HG03045 (cell line): ENCODE data around the gene PRDM5.

Source experiments
- ATAC-seq: cut with Tn5 transposase; IDR thresholded peaks from one replicate; pipeline ENCODE4 v1.9.1; 2021; ENCODE audit warnings: mild to moderate bottlenecking, moderate library complexity; ENCODE audit not compliant: unreplicated experiment

PRDM5 gene

DNA sequence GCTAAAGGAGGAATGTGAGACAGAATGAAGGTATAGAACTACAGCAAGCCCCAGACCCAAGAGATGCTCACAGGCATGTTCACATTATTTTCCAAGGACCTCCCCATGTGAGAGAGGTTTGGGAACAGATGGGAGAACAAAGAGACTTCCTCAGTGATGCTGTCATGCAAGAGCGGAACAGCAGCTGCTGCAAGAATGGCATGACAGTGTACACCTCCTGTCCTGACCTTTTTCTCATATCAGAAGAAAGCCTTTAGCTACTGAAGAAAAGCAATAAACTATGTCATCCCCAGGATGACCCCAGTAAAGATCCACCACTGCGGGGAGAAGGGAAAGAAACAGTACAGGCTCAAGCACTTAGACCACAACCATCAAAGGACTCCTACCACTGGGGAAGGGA lies 7.2 kb downstream of the PRDM5 start:
- ATAC-seq = no peak

DNA sequence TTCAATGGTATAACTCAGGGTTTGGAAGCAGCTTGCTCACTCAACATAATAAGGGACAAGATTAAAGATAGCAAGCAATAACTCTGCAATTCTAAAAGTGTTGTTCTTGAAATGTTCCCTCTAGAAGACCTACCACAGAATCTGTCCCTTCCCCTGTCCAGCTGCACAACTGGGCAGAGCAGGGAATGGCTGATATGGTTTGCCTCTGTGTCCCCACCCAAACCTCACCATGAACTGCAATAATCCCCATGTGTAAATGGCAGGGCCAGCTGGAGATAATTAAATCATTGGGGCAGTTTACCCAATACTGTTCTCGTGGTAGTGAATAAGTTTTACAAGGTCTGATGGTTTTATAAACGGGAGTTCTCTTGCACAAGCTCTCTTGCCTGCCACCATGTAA lies 19.1 kb downstream of the PRDM5 start:
- no peak for ATAC-seq

DNA sequence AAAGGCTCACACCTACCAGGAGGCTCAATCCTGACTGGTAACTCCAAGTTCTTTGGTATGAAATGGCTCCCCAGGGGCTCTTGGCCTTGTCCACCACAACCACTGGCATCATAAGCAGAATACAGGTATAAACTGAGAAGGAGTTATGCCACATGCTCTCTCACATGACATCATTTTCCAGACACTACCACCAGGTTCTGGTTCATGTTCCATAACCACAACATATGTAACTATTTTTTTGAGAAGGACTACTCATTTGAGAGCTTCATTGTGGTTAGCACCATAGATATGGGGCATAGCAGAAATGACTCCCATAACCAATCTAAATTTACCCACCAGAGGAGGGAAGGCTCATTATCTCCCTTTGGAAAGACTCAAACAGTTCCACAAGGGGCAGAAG lies 19.6 kb downstream of the PRDM5 start:
- no peak for ATAC-seq

DNA sequence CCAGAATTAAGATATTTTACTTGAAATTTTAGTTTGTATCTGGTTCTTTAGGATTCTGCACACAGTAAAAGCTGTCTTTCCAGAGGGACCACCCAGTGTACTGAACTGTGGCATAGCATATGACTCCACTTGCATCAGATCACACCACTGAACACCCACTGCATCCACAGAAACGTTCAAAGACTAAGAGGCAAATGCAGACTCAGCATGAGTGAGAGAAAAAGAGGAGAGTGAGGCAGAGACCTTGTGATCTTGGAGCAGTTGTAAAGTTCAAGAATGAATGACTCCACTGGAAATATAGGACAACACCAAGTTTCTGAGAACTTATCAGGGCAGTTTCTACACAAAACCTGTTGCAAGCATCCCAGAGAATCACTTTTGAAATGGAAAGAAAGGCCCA lies 20.8 kb downstream of the PRDM5 start:
- no peak for ATAC-seq

DNA sequence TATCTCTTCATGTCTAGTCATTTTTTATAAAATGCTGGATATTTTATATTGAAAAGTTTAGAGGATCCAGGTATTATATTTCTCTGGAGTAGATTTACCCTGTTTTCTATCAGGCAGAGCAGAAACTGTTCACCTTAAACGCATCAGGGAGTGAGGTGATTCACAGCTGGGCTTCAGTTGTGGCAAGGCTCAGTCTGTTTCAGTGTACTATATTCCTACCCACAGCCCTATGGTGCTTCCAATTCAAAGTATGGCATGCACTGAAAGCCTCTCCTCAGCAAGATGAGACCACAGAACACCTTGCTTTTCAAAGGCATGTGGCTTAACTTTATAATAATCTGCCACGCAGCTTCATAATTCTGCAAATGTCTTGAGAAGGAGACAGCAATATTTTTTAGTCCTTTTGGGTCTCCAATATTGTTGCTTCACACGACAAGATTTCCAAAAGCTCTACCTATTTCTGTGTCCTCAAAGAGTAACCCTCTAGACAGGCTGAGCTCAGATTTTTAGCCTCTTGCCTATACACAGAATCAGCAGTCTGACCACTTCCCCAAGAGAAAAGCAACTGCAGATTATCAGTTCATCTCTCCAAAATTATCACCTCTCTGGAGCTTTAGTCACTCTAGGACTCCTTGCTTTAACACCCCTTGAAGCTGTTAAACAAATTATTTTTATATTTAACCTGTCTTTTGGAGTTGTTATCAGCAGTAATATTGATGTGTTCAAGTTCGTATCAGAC lies 24.4 kb downstream of the PRDM5 start:
- no peak for ATAC-seq

DNA sequence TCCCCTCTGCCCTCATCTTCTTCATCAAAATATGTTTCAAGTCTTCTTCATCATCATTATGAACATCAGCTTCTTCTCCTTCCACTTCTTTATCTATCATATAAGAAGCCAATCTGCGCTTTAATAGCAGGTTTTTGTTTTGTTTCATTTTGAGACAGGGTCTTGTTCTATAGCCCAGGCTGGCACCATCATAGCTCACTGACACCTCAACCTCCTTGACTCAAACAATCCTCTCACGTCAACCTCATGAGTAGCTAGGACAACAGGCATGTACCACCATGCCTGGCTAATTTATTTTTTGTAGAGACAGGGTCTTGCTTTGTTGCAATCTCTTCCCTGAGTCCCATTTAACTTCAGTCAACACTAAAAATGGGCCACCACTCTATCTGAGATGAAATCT lies 27.0 kb downstream of the PRDM5 start:
- ATAC-seq = no peak

GRCh38 chr4:120893314-120893713 lies 29.2 kb downstream of the PRDM5 start:
- ATAC-seq = no peak

- no peak for ATAC-seq
These were observed 36.3 kb downstream of the PRDM5 start for GRCh38 chr4:120886191-120886590.

DNA sequence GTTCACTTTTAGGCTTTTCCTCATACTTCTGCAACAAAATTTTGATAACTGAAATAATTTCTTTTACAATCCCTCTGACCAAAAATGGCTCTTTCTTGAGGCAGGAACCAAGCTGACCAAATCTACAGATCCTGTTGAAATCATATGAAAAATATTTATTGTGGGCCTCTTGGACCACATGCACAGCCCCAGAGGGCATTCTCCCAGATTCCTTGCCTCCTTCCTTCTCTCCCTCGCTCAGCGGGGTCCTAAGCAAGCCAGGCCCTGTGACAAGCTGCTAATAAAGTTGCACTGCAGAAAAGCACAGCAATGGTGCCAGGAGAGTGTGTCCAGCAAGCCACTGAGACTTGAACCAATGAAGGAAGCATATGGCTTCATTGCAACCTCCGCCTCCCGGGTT lies 40.7 kb downstream of the PRDM5 start:
- ATAC-seq = no peak

DNA sequence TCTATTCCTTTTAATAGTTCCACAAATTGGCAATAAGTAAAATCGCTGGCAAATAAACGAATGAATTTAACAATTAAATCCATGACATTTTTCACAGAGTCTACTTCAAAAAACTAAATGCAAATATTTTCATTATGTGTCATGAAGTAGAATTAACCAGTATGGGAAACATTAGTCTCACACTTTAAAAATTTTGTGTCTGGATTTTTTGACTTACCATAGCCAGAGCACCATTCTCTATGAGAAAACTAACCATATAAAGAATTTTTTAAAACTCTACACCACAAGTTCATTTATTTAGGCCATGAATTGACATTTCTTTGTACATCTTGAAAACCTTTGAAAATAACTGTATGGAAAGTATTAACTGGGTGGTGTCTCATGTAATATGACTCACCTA lies 41.2 kb downstream of the PRDM5 start:
- ATAC-seq = no peak

- ATAC-seq = no peak
These were observed 45.5 kb downstream of the PRDM5 start for GRCh38 chr4:120877021-120877420.

DNA sequence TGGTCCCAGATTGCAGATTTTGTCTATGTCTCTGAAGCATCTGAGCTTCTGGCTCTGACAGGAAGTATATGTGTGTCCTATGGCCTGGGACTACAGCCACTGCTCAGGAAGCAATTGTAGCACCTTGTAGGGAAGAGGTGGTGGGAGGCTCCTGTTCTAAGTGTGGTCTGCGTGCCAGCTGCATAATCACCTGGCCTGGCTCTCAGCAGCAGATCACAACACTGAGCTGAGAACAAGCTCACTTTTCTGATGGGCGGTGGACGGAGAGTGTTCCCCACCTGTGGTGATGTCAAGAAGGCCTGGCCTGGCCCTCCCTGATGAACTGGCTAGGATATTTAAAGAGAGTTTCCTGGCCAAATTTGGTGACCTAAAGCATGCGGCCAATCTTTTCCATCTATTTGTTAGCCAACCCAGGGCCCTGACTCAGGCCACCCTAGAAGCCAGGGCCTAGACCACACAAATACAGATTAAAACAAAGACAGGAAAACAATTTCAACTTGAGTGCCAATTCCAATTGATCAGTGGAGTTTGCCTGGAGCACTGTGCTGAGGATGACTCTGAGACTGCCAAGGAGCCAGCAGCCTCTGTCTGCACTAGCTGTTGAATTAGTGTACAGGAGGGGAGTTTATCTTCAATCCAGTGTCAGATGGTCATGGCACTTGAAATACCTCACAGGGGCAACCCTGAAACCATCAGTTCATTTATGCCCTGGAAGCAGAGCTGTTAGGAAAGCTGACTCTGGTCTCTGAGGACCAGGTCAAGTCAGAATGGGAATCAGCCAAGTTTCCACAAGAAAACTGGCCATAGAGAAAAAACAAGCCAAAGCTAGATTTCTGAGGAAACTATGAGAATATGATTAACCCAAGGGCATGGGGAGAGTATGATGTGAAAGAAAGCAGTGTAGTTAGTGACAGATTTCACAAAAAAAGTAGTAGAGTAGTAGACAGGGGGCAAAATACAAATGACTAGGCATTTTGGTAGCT lies 47.4 kb downstream of the PRDM5 start:
- no peak for ATAC-seq

- no peak for ATAC-seq
These were observed 49.0 kb downstream of the PRDM5 start for GRCh38 chr4:120873554-120873953.

- ATAC-seq = no peak
These were observed 51.4 kb downstream of the PRDM5 start for GRCh38 chr4:120871173-120871572.

- ATAC-seq = no peak
These were observed 52.2 kb downstream of the PRDM5 start for GRCh38 chr4:120870279-120870673.

- ATAC-seq = no peak
These were observed 52.8 kb downstream of the PRDM5 start for GRCh38 chr4:120869613-120870278.

GRCh38 chr4:120867506-120867905 lies 55.0 kb downstream of the PRDM5 start:
- no peak for ATAC-seq

DNA sequence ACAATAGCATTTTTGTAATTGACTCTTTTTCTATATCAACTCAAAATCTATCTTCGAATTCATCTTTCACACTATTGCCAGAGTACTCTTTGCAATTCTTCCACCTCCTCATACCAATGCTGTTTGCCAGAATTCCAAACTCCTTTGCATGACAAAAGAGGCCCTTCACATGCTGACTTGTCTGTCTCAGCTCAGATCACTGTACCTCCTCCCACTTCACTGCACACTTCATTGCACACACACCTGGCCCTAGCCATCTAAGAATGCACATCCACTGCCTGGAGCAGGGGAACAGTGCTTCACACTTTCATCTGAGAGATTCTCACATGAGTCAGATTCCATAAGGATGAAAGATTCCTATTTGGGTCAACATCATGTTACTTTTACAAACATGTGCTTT lies 56.5 kb downstream of the PRDM5 start:
- ATAC-seq = peak; percentile 56

- ATAC-seq = no peak
These were observed 57.6 kb downstream of the PRDM5 start for GRCh38 chr4:120864969-120865368.

DNA sequence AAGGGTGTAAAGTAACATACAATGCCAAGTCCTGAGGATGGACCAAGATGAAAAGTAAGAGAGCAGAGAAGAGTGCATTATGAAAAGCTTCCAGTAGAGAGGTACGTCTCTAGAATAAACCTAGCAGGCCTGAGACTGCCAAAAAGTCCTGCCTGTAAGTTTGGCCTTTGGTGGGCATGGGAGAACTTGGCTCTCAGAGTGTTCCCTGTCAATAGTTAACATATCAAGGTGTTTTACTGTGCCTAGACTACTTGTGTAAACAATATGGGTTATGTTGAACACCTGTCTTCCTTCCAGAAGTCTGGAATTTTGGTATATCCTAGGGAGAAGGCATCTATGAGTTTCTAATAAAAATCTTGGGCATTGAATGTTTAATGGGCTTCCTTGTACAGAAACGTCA lies 60.1 kb downstream of the PRDM5 start:
- no peak for ATAC-seq

GRCh38 chr4:120861852-120862251 lies 60.7 kb downstream of the PRDM5 start:
- ATAC-seq = no peak

DNA sequence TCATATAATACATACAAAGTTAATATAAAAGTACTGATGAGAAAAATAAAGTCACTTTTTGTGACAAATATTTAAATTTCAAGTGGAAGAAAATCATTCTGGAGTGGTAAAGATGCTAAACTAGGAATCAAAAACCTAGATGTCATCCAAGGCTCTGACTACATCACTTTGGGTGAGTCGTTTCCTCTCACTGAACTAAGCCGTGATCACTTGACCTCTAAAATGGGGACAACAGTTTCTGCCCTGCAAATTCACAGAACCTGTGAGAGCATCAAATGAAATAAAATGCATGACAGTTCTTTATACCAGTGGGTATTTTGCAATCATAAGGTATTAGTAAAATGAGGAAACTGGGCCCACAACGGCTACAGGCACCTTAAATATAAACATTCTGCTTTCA lies 63.8 kb downstream of the PRDM5 start:
- ATAC-seq = no peak
